GM11168 (cell line): ENCODE measurements around the gene CIAO3.
"Not testable (repeated sequence)": the region's sequence is repeated elsewhere in the genome, so short reads cannot be mapped to it uniquely, and the experiment has no call there.

Experiments
- in situ Hi-C: fragments of 300-500 bp; cut with MboI; formaldehyde crosslinking; loops from one replicate; pipeline ENCODE4 v1.12.0; 2022; ENCODE audit warnings: low sequenced_read_pairs; ENCODE audit not compliant: unreplicated experiment

Gene CIAO3

GRCh38 chr16:700684-701584 lies 39.9 kb downstream of the CIAO3 start:
- in situ Hi-C loops: no loop called here

GRCh38 chr16:698911-699671 lies 41.7 kb downstream of the CIAO3 start:
- in situ Hi-C loops: no loop called here

- in situ Hi-C loops: no loop called here
Measured at GRCh38 chr16:695355-696089, 45.3 kb downstream of the CIAO3 start.

GRCh38 chr16:694863-695354 lies 45.9 kb downstream of the CIAO3 start:
- in situ Hi-C loops: no loop called here

- in situ Hi-C loops: no loop called here
Measured at GRCh38 chr16:694187-694862, 46.5 kb downstream of the CIAO3 start.

- in situ Hi-C loops: no loop called here
Measured at GRCh38 chr16:693766-694165, 47.0 kb downstream of the CIAO3 start.

GRCh38 chr16:693364-693763 lies 47.4 kb downstream of the CIAO3 start:
- in situ Hi-C loops: no loop called here

- in situ Hi-C loops: no loop called here
Measured at GRCh38 chr16:692356-693108, 48.3 kb downstream of the CIAO3 start.

GRCh38 chr16:691242-691641 lies 49.6 kb downstream of the CIAO3 start:
- in situ Hi-C loops: not testable (repeated sequence)

- in situ Hi-C loops: no loop called here
Measured at GRCh38 chr16:689175-689897, 51.5 kb downstream of the CIAO3 start.

- in situ Hi-C loops: no loop called here
Measured at GRCh38 chr16:687499-687898, 53.3 kb downstream of the CIAO3 start.

GRCh38 chr16:686459-687260 lies 54.1 kb downstream of the CIAO3 start:
- in situ Hi-C loops: no loop called here

GRCh38 chr16:685967-686366 lies 54.8 kb downstream of the CIAO3 start:
- in situ Hi-C loops: no loop called here

- in situ Hi-C loops: no loop called here
Measured at GRCh38 chr16:684961-685696, 55.7 kb downstream of the CIAO3 start.

- in situ Hi-C loops: no loop called here
Measured at GRCh38 chr16:684071-684794, 56.6 kb downstream of the CIAO3 start, which contains the start of gene JMJD8. TSS of gene JMJD8 (minus strand) at chr16:684334. CDS start at chr16:684319, 15 bp downstream.

GRCh38 chr16:683396-684070 lies 57.3 kb downstream of the CIAO3 start:
- in situ Hi-C loops: no loop called here
